Neural progenitor cell (in vitro differentiated cells): ENCODE measurements around the gene FITM2.

Experiments used
- CTCF ChIP-seq: fragments of 200-600 bp; sonication (generic); IDR thresholded peaks from 2 replicates; pipeline ENCODE4 v1.5.1; 2017; ENCODE audit warnings: antibody characterized with exemption, mild to moderate bottlenecking
- EZH2 ChIP-seq: fragments of 200-600 bp; sonication (generic); IDR thresholded peaks from 2 replicates; pipeline ENCODE4 v1.6.1; 2017; ENCODE audit warnings: antibody characterized with exemption, mild to moderate bottlenecking, moderate library complexity
- EZH2phosphoT487 ChIP-seq: fragments of 200-600 bp; sonication (generic); IDR thresholded peaks from 2 replicates; pipeline ENCODE4 v1.6.1; 2017; ENCODE audit warnings: antibody characterized with exemption

DNA sequence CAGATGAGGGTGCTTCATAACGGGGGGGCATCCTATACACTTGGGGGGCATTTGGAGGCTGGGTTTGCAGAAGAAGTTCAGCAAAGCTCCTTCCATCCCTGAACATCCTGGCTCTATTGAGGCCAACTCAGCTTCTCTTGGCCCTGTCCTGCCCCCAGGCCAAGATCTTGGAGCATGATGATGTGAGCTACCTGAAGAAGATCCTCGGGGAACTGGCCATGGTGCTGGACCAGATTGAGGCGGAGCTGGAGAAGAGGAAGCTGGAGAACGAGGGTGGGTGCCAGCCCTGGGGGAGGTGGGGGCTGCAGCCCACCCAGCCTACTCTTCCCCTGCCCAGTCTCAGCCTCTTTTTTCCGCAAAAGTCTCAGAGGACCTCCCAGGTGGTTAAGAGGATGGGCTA is 46.7 kb downstream of the FITM2 start:
- no peak for TF ChIP-seq CTCF
- TF ChIP-seq EZH2: no peak
- no peak for TF ChIP-seq EZH2phosphoT487
